ENCODE data around the gene ZNF574.

DNA sequence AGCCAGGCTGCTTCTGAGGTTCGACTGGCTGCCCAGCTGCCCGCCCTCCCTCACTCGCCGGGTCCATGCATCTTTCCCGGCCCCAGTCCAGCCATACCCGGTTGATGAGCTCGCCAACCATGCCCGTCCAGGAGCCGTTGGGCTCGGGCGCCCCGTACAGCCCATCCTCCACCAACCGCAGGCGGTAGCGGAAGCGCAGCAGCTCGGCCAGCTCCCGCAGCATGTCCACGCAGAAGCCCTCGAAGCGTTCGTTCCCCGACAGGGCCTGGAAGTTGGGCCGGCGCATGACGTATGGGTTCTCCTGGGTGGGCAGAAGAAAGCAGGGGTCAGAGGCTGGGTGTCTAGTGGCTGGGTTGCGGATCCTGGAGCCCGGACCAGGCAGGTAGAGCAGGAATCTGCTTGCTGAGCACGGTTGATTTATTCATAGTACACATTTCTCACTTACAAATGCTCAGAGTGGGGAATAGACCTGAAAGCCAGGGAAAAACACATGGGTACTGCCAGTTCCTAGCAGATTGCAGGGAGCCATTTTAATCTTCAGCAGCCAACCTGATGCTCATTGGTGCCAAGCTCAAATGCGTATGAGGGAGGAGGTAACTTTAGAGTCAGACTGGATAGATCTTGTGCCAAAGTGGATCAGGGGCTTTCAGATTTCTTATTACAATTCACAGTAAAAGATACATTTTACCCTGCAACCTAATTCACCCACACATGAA, 33.4 kb upstream of the ZNF574 start:
- TF ChIP-seq POLR2A (IDR thresholded peaks at IDR 0.05; ENCODE audit: low read depth, low read length) = no peak
- no peak for TF ChIP-seq POLR2AphosphoS5 (IDR thresholded peaks at IDR 0.05; ENCODE audit: low read depth, low read length)
- TF ChIP-seq PAX5 (IDR thresholded peaks at IDR 0.05; ENCODE audit: insufficient read depth, low read length, severe bottlenecking) = no peak
- TF ChIP-seq SPI1 (IDR thresholded peaks at IDR 0.05; ENCODE audit: low read depth, low read length) = no peak
- TF ChIP-seq TAF1 (IDR thresholded peaks at IDR 0.05; ENCODE audit: low read depth, low read length) = no peak

Measured in GM12891 (cell line).